Nephron (organoid): ENCODE results near the gene HSDL1.

ENCODE experiments used
- H3K27ac Mint-ChIP-seq, 3 experiments: 2 replicates each; pipeline ENCODE4 v1.8.0; 2020; ENCODE audit warnings: mixed read lengths in 3 of 3, mild to moderate bottlenecking in 2 of 3, moderate library complexity in 1 of 3
- H3K27me3 Mint-ChIP-seq: 2 replicates; pipeline ENCODE4 v1.8.0; 2021; ENCODE audit warnings: low read depth, mild to moderate bottlenecking, moderate library complexity, mixed read lengths
- H3K36me3 Mint-ChIP-seq: 2 replicates; pipeline ENCODE4 v1.8.0; 2020; ENCODE audit warnings: low read depth, mixed read lengths
- H3K4me1 Mint-ChIP-seq: 2 replicates; pipeline ENCODE4 v1.8.0; 2020; ENCODE audit warnings: mixed read lengths
- H3K4me3 Mint-ChIP-seq, 3 experiments: 2 replicates each; pipeline ENCODE4 v1.8.0; 2020; ENCODE audit warnings: mild to moderate bottlenecking in 3 of 3, mixed read lengths in 3 of 3, moderate library complexity in 2 of 3
- H3K9me3 Mint-ChIP-seq: 2 replicates; pipeline ENCODE4 v1.8.0; 2020; ENCODE audit warnings: mixed read lengths
- TF ChIP-seq, protein P1 (sequence below), 3 experiments: fragments of 200-600 bp; sonication (generic); IDR thresholded peaks; one replicate each; pipeline ENCODE4 v1.5.0; 2021; ENCODE audit warnings: antibody characterized with exemption in 3 of 3; ENCODE audit not compliant: unreplicated experiment in 3 of 3

Gene HSDL1

DNA sequence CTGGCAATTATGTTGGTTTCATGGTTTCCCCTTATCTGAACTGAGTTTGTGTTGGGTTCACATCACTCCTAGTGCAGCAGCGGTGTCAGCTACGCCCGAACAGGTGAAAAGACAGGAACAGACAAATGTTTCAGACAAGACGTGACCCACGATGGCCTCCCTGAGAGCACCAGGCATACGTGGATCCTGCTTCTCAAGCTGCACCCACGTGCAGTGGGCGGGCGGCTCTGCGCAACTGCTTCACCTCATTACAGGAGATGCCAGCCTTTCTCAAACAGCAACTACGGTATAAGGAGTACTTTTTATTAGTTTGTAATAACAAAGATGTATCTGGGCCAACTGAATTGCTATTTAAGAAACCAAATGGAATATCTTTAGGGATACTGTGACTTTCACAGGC is 69.6 kb downstream of the HSDL1 start:
- H3K4me1 Mint-ChIP-seq, result no peaks in the 10 kb centered on the region
- peaks cover 78% of the 10 kb centered on the region for H3K36me3 Mint-ChIP-seq
- H3K4me3 Mint-ChIP-seq, result no peak overlapping the region
- H3K9me3 Mint-ChIP-seq, result no peaks in the 10 kb centered on the region
- H3K27ac Mint-ChIP-seq, result no peak overlapping the region
- no peaks in the 10 kb centered on the region for H3K27me3 Mint-ChIP-seq
- TF ChIP-seq, protein P1, sequence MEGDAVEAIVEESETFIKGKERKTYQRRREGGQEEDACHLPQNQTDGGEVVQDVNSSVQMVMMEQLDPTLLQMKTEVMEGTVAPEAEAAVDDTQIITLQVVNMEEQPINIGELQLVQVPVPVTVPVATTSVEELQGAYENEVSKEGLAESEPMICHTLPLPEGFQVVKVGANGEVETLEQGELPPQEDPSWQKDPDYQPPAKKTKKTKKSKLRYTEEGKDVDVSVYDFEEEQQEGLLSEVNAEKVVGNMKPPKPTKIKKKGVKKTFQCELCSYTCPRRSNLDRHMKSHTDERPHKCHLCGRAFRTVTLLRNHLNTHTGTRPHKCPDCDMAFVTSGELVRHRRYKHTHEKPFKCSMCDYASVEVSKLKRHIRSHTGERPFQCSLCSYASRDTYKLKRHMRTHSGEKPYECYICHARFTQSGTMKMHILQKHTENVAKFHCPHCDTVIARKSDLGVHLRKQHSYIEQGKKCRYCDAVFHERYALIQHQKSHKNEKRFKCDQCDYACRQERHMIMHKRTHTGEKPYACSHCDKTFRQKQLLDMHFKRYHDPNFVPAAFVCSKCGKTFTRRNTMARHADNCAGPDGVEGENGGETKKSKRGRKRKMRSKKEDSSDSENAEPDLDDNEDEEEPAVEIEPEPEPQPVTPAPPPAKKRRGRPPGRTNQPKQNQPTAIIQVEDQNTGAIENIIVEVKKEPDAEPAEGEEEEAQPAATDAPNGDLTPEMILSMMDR (IDR thresholded peaks at IDR 0.05; ENCODE audit: unreplicated experiment in 3 of 3), result no peak

GRCh38 chr16:84074721-84075120 is 70.3 kb downstream of the HSDL1 start:
- H3K4me1 Mint-ChIP-seq, result no peaks in the 10 kb centered on the region
- TF ChIP-seq, protein P1 (IDR thresholded peaks at IDR 0.05; ENCODE audit: unreplicated experiment in 3 of 3), result no peak
- H3K27ac Mint-ChIP-seq, result no peak overlapping the region
- H3K27me3 Mint-ChIP-seq, result no peaks in the 10 kb centered on the region
- H3K9me3 Mint-ChIP-seq, result no peaks in the 10 kb centered on the region
- H3K36me3 Mint-ChIP-seq, result peaks cover 74% of the 10 kb centered on the region
- H3K4me3 Mint-ChIP-seq, result no peak overlapping the region
